GM12878 (cell line): ENCODE measurements around the gene MAP1LC3A. TPM values are rescaled to one million over a fixed set of nuclear protein-coding genes. Genes with fewer than 3 reads are reported as not detected.

ENCODE experiments used
- ATAC-seq: fragments of 200-7000 bp; cut with Tn5 transposase; 3 replicates; pipeline ENCODE4 v1.9.1; 2020; ENCODE audit warnings: mild to moderate bottlenecking, moderate library complexity
- BruUV-seq: library from RNA; stranded (reverse); fragments of 400-500 nt; replicated peaks from 2 replicates; lab custom pipeline; 2021; lab: Mats Ljungman, UMichigan
- CTCF ChIA-PET: fragments of 300-600 bp; sonication (Branson Sonifier 250); formaldehyde crosslinking; extraction: SDS; loops from one replicate; lab custom pipeline; 2021; ENCODE audit warnings: inconsistent platforms; lab: Yijun Ruan, JAX
- POLR2A ChIA-PET: fragments of 350-600 bp; formaldehyde crosslinking; extraction: SDS; loops from one replicate; lab custom pipeline; 2021; ENCODE audit warnings: inconsistent platforms; lab: Charles Lee
- RAD21 ChIA-PET: fragments of 300-600 bp; sonication (Branson Sonifier 250); formaldehyde crosslinking; loops from one replicate; lab custom pipeline; 2023; ENCODE audit warnings: antibody characterized with exemption; ENCODE audit not compliant: unreplicated experiment; lab: Charles Lee
- SMC1A ChIA-PET: fragments of 300-600 bp; sonication (Branson Sonifier 250); formaldehyde crosslinking; loops from one replicate; lab custom pipeline; 2023; ENCODE audit not compliant: unreplicated experiment, uncharacterized antibody; lab: Charles Lee
- DNase-seq: peaks from one replicate; pipeline ENCODE4 v3.0.0-alpha.2; 2011; ENCODE audit warnings: low read depth, low spot score
- FAIRE-seq: peaks from 3 replicates; lab custom pipeline; 2011; peaks lifted over from hg19 to GRCh38; lab: Jason Lieb, UNC
- H2AFZ ChIP-seq: 2 replicates; pipeline ENCODE4 v1.6.0; 2011; ENCODE audit warnings: low read depth, low read length, control low read depth; ENCODE audit not compliant: control insufficient read depth
- H3K27ac ChIP-seq: 2 replicates; pipeline ENCODE4 v1.5.1; 2011; ENCODE audit warnings: control low read depth; ENCODE audit not compliant: control insufficient read depth, insufficient read depth
- H3K27me3 ChIP-seq, 2 experiments: replicated peaks in 1 of 2; 2 replicates each; pipeline versions ENCODE4 v1.6.0 to v1.6.1; 2011; ENCODE audit warnings: low read length in 1 of 2; ENCODE audit not compliant: control insufficient read depth in 2 of 2, insufficient read depth in 2 of 2
- H3K36me3 ChIP-seq, 2 experiments: 2 replicates each; pipeline ENCODE4 v1.5.1; 2011; ENCODE audit warnings: low read length in 1 of 2; ENCODE audit not compliant: control insufficient read depth in 2 of 2, insufficient read depth in 2 of 2
- H3K4me1 ChIP-seq: 2 replicates; pipeline ENCODE4 v1.6.1; 2011; ENCODE audit warnings: mild to moderate bottlenecking, low read length, moderate library complexity, mixed read lengths; ENCODE audit not compliant: control insufficient read depth, insufficient read depth
- H3K4me2 ChIP-seq: 2 replicates; pipeline ENCODE4 v1.6.0; 2011; ENCODE audit warnings: control low read depth; ENCODE audit not compliant: control insufficient read depth, insufficient read depth
- H3K4me3 ChIP-seq: fragments of 200-600 bp; sonication (generic); 2 replicates; pipeline ENCODE4 v1.5.1; 2016
- H3K79me2 ChIP-seq: 2 replicates; pipeline ENCODE4 v1.6.0; 2011; ENCODE audit warnings: low read length; ENCODE audit not compliant: control insufficient read depth, insufficient read depth
- H3K9ac ChIP-seq: 2 replicates; pipeline ENCODE4 v1.8.0; 2011; ENCODE audit warnings: low read length, control low read depth, mixed read lengths; ENCODE audit not compliant: control insufficient read depth, insufficient read depth
- H3K9me3 ChIP-seq: replicated peaks from 3 replicates; pipeline ENCODE4 v1.5.1; 2011; ENCODE audit warnings: mild to moderate bottlenecking, low read length; ENCODE audit not compliant: control insufficient read depth, insufficient read depth
- H4K20me1 ChIP-seq: 2 replicates; pipeline ENCODE4 v1.6.0; 2011; ENCODE audit not compliant: control insufficient read depth, insufficient read depth
- CHD2 ChIP-seq: IDR thresholded peaks from 2 replicates; pipeline ENCODE4 v1.6.1; 2011; ENCODE audit warnings: low read depth, low read length, improper control_type of control experiment, borderline replicate concordance
- KAT2A ChIP-seq: conservative IDR thresholded peaks from 2 replicates; pipeline ENCODE4 v1.6.1; 2011; ENCODE audit warnings: low read depth, low read length; ENCODE audit not compliant: control insufficient read depth
- LARP7 ChIP-seq: fragments of 450-650 bp; IDR thresholded peaks from 2 replicates; pipeline ENCODE4 v1.6.1; 2017; ENCODE audit warnings: mild to moderate bottlenecking
- MLLT1 ChIP-seq: fragments of 450-650 bp; IDR thresholded peaks from 2 replicates; pipeline ENCODE4 v1.6.1; 2016; ENCODE audit warnings: mild to moderate bottlenecking
- RB1 ChIP-seq: fragments of 450-650 bp; formaldehyde crosslinking; IDR thresholded peaks from 2 replicates; pipeline ENCODE4 v1.6.1; 2017; ENCODE audit warnings: mild to moderate bottlenecking, borderline replicate concordance
- SMAD1 ChIP-seq: fragments of 450-650 bp; IDR thresholded peaks from 2 replicates; pipeline ENCODE4 v1.6.1; 2018; ENCODE audit warnings: mild to moderate bottlenecking, low read depth; ENCODE audit not compliant: partially characterized antibody
- TCF12 ChIP-seq: IDR thresholded peaks from 2 replicates; pipeline ENCODE4 v1.6.1; 2011; ENCODE audit warnings: low read depth, mild to moderate bottlenecking, low read length
- WGBS: methylation state at CpG from one replicate; pipeline ENCODE4 v1.1.6; 2016; ENCODE audit warnings: low lambda C conversion rate; ENCODE audit not compliant: insufficient replicate concordance, insufficient coverage; ENCODE audit errors: missing lambda C conversion rate; 5-methylcytosine and 5-hydroxymethylcytosine counted together
- in situ Hi-C: fragments of 300-500 bp; cut with MboI; formaldehyde crosslinking; loops from 9 replicates; pipeline ENCODE4 v1.14.3; 2018; ENCODE audit warnings: mixed read lengths
- intact Hi-C: fragments of 100-400 bp; cut with micrococcal nuclease; formaldehyde crosslinking; loops from one replicate; pipeline ENCODE4 v1.14.2; 2022; ENCODE audit not compliant: unreplicated experiment
- polyA plus RNA-seq, 11 experiments: library from polyadenylated mRNA; depleted of rRNA in 4 of 11; unstranded in 6 of 11; stranded (reverse) in 5 of 11; fragments of >200 nt; fragmentation: Nextera tagmentation in 4 of 11; fragmentation: Illumina TruSeq in 1 of 11; extraction: Ambion mirVana in 4 of 11; extraction: Trizol in 1 of 11; gene quantifications; 1 replicate in 1 of 11; 2 replicates in 10 of 11; pipeline versions ENCODE4 v1.2.1 to v1.2.3, GENCODE V29; 2011 to 2016; ENCODE audit warnings: inconsistent platforms in 2 of 11, missing spikeins in 2 of 11, low read depth in 1 of 11
- total RNA-seq, 4 experiments: library from RNA; depleted of rRNA in 3 of 4; stranded (reverse); fragments of >200 nt in 3 of 4; fragmentation: Illumina TruSeq in 1 of 4; extraction: Trizol in 1 of 4; gene quantifications; 2 replicates each; pipeline versions ENCODE4 v1.2.1 to v1.2.3, GENCODE V29; 2013 to 2021
- TF ChIP-seq, protein P1 (sequence below): fragments of 450-650 bp; IDR thresholded peaks from 2 replicates; pipeline ENCODE4 v1.6.1; 2016; ENCODE audit warnings: mild to moderate bottlenecking
- TF ChIP-seq, protein P2 (sequence below): IDR thresholded peaks from 2 replicates; pipeline ENCODE4 v1.6.1; 2011; ENCODE audit warnings: borderline replicate concordance, low read depth, mild to moderate bottlenecking, moderate library complexity, low read length; ENCODE audit not compliant: insufficient read depth, poor library complexity, severe bottlenecking

Gene MAP1LC3A
- total and polyA plus RNA-seq, 10 of the 15 experiments (the other 5 are each of a cell fraction or from before 2014, with no cell fraction given): 0.27 to 1.2 (median 0.39) TPM; not detected in 4

DNA sequence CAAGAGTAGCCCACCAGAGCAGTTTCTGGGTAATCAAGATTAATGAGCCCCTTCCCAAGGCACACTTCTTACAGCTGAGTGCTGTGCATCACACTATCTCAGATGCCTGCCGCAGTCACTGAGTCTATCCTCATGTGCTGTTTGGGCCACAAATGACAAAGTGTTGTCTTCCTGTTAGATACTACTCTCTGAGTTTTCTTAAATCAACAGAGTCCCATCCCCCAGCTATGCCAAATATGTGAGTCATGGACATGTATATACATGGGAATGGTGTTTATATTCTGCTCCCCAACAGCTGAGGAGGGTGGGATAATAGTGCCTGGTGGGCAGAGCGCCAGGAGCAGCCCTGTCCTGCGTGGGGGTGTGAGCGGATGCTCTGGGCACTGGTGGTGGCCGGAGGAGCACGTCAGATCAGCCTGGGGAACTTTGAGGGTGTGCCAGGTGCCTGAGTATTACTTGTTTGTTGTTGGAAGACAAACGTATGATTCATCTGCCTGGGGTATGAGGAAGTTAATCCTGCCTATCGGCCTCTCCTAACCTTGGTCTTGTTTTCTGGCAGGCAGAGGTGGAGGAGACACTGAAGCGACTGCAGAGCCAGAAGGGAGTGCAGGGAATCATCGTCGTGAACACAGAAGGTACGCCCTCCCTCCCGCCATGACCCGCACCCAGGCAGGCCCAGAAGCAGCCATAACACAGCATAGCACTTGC, 32.7 kb upstream of the MAP1LC3A start (continued):
- TF ChIP-seq MLLT1: no peak
- TF ChIP-seq, protein P1, sequence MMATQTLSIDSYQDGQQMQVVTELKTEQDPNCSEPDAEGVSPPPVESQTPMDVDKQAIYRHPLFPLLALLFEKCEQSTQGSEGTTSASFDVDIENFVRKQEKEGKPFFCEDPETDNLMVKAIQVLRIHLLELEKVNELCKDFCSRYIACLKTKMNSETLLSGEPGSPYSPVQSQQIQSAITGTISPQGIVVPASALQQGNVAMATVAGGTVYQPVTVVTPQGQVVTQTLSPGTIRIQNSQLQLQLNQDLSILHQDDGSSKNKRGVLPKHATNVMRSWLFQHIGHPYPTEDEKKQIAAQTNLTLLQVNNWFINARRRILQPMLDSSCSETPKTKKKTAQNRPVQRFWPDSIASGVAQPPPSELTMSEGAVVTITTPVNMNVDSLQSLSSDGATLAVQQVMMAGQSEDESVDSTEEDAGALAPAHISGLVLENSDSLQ: no peak
- TF ChIP-seq, all 136 proteins: peak for 0

DNA sequence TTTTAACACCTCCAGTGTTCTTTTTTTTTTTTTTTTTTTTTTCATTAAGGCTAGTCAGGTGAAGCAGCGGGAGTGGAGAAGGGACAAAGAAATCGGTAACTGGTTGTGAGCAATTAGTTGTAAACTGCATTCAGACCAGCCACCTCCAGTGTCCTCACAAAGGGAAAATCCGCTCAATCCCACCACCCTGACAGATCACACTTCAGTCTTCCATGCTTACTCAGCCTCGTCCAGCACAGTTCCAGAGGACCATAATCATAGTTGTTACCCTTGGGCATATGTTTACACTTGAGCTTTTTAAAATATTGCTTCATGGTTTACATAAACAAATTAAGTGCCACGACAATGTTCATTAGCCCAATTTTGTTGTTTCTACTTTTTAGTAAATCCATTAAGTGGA, 32.1 kb upstream of the MAP1LC3A start:
- Histone ChIP-seq H4K20me1 (peaks cover 3% of the 10 kb centered on the region; the same call in 1 of the 2 replicates), H3K27ac (no peak overlapping the region), H2AFZ (no peak overlapping the region), H3K9ac (no peak overlapping the region), H3K27me3 (no peaks in the 10 kb centered on the region), H3K36me3 (peaks cover 14 to 20% of the 10 kb centered on the region in 2 experiments; a peak in 3 of 4 replicates), H3K4me3 (no peak overlapping the region), H3K4me2 (no peak overlapping the region), H3K9me3 (no peaks in the 10 kb centered on the region), H3K4me1 (peaks cover 8% of the 10 kb centered on the region), H3K79me2 (peaks cover 20% of the 10 kb centered on the region)
- in situ Hi-C loops (no loop called here), intact Hi-C loops (loop anchor here (10.0 kb wide), 1 partner anchor 332 kb away; no protein-coding TSS in a partner anchor)
- ATAC-seq: no peak
- FAIRE-seq: no peak
- ChIA-PET RAD21 (no interaction called here), POLR2A (no interaction called here), CTCF (interaction anchor here (0.6 to 6.2 kb wide), 2 partner anchors 173 to 213 kb away, joined by 3 to 57 read pairs; no protein-coding TSS in a partner anchor), SMC1A (interaction anchor here (1.2 kb wide), 1 partner anchor 213 kb away, joined by 6 read pairs; no protein-coding TSS in a partner anchor)
- no peak for TF ChIP-seq LARP7
- no peak for TF ChIP-seq RB1
- TF ChIP-seq, protein P2, sequence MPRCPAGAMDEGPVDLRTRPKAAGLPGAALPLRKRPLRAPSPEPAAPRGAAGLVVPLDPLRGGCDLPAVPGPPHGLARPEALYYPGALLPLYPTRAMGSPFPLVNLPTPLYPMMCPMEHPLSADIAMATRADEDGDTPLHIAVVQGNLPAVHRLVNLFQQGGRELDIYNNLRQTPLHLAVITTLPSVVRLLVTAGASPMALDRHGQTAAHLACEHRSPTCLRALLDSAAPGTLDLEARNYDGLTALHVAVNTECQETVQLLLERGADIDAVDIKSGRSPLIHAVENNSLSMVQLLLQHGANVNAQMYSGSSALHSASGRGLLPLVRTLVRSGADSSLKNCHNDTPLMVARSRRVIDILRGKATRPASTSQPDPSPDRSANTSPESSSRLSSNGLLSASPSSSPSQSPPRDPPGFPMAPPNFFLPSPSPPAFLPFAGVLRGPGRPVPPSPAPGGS: no peak
- TF ChIP-seq TCF12: no peak
- no peak for TF ChIP-seq KAT2A
- TF ChIP-seq SMAD1: no peak
- TF ChIP-seq CHD2: no peak
- no peak for DNase-seq
- BruUV-seq: no TSS peak
- 93% methylated on average over 3 of the region's 5 CpGs for WGBS
